Kidney capillary endothelial cell (primary cell): ENCODE results near the gene EXT2.

Source experiments
- DNase-seq: peaks from one replicate; pipeline ENCODE4 v3.0.0-alpha.2; 2018; ENCODE audit warnings: low spot score

The EXT2 gene

DNA sequence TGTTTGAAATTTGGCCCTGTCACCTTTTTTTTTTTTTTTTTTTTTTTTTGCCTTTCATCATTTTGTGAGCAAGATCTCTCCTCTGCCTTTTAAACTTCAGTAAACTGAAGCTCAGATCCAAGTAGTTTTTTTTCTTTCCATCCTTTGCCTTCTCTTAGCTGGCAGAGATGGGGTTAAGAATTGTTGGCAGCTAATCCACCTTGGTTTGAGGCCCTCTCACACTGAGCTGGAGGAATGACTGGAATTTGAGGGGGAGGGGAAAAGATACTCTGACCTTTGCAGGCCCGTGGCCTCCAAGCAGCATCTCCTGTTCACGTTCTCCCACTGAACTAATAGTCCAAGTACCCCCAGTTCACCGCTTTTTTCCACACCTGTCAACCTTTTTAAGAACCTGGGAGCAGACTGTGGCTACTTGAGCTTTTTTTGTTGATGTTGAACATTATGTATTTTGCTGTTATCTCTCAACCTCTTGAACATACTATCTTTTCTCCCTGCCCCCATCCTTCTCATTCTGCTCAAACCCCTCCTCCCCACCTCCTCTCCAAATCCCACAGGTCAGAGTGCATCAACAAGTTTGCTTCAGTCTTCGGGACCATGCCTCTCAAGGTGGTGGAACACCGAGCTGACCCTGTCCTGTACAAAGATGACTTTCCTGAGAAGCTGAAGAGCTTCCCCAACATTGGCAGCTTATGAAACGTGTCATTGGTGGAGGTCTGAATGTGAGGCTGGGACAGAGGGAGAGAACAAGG, 148.3 kb downstream of the EXT2 start:
- DNase-seq: no peak

DNA sequence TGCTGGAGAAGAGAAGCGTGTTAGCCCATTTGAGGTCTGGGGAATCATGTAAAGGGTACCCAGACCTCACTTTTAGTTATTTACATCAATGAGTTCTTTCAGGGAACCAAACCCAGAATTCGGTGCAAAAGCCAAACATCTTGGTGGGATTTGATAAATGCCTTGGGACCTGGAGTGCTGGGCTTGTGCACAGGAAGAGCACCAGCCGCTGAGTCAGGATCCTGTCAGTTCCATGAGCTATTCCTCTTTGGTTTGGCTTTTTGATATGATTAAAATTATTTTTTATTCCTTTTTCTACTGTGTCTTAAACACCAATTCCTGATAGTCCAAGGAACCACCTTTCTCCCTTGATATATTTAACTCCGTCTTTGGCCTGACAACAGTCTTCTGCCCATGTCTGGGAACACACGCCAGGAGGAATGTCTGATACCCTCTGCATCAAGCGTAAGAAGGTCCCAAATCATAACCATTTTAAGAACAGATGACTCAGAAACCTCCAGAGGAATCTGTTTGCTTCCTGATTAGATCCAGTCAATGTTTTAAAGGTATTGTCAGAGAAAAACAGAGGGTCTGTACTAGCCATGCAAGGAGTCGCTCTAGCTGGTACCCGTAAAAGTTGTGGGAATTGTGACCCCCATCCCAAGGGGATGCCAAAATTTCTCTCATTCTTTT, 149.3 kb downstream of the EXT2 start:
- peak; percentile 45 for DNase-seq

DNA sequence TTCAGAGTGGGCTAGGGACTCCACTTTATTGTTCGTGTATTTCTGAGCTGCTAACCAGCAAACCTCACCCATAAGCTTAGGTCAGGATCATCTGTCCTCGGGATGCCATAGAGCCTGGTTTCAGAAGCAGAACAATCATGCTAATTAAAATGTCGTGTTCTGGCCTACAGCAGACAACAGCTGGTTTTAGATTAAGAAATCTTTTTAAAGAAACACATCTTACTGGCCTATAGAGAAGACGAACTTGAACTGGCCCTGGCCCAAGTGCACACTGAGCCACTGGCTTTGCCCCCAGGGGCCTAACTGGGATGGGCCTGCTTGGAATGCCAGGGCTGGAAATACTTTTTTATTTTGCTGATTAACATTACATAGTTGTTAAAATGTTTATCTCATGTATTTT, 151.2 kb downstream of the EXT2 start:
- DNase-seq: no peak

DNA sequence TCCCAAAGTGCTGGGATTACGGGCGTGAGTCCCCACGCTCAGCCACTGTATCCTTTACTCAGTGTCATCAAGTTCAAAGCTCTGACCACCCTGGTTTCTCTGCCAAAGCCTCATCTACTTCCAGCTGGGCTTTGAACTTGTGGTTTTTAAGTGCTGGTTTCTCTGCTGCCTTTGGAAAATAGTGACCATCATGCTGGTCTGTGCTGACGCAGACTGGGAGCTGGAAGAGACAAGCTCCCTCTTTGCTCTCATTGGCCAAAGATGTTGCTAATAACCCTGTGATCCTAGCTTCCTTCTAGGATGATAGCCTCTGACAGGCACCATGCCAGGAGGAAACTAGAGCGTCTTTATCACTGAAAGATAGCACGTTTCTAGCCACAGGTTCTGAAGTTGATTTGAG, 152.0 kb downstream of the EXT2 start:
- no peak for DNase-seq

DNA sequence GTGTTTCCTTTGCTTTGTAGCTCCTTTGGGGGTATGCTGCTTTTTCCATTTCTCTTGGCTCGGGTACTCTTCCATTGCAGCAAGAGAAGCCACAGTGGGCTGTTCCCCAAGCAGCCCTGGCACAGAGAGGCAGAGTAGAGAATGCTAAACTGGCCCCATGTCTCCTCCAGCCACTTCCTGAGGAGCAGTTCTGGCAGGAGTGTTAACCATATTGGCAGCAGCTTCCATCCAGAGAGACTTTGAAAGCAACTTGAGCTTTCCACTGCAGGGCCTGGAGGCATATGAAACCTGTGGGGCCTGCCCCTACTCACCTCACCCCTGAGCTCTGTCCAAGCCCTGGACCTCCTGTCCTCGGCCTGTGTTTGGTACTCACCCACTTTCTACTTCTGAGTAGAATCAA, 152.6 kb downstream of the EXT2 start:
- no peak for DNase-seq

DNA sequence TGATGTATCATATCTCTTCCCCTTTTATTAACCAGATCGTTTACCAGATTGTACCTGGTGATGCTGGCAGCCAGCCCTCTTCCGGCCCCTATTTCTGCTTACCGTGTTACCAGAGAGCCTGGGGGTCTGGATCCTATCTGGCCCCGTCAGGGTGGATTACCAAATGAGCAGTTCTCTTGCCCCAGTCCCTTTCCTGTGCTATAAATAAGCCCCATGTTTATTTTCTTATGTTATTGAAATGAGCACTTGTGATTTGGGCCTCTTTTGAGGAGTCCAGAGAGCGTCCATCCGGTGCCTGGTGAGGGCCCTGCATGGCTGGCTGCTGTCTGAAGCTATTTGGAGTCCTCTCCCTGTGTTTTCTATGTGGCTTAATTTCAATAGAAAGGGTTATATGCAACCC, 154.9 kb downstream of the EXT2 start:
- DNase-seq: no peak

DNA sequence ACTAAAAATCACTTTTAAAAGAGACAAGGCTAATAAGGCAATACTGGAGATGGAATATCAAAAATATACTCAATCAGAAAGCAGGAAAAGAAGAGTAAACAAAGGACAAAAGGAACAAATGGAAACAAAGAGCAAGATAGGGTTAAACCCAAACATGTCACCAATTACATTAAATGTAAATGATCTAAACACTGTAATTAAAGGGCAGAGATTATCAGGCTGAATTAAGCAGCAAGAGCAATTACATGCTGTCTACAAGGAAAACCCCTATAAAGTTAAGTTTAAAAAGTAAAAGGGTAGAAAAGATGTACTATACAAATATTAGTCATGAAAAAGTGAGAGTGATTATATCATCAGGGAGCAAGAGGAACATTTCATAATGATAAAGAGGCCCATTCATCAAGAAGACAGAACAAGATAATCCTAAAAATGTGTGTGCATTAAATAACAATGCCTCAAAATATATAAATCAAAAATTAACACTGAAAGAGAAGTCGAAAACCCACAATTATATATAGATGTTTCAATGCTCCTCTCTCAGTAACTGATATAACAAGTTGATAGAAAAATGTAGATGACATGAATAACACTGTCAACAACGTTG, 157.6 kb downstream of the EXT2 start:
- no peak for DNase-seq

DNA sequence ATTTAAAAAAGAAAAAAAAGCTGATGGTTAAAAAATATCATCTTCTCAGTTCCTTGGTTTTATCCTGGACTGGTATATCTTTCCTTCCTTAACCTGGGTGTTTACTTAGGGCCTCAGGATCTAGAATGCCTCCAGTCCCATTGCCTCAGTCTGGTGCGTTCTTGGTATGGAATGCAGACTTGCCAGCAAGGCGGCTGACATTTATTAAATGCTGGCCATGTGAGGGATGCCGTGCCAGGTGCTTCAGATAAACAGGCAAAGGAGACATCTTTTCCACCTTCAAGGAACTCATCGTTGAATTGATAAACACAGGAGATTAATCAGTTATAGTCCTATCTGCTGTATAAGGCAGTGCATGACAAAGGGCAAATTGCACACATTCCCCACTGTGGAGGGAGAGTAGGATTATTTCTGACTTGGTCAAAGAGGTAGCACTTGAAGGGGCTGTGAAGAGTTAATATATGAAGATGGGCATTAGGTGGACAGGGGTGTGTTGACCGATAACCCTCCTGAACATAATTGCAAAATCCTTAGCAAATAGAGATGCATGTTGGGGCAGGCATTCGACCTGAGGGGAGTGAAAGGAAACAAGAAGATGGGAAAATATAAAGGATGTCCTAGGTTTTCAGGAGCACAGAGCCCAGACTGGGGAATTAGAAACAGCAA, 160.1 kb downstream of the EXT2 start:
- no peak for DNase-seq

DNA sequence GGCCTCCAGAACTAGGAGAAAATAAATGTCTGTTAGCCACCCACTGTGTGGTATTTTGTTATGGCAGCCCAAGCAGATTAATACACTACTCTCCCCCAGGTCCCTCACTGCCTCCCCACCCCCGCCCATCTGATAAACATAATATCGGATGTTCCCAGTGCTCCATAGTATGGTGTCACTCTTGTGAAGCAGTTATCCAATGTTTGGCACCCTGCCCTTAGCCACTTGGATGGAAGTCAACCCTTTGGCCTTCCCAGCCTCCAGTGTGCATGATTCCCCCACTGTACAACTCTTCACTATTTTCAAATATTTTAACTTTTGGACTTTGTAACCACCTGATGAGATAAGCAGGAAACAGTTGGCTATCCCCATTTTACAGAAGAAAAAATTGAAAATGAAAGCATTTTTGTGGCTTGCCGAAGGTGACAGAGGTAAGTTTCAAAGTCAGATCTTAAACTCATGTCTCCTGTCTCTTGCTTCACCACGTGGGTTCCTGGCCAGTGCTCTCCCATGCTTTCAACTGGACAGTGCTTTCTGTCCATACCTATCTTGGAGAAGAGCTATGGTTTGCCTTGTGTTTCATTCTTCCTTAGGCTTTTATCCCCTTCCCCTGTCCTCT, 161.3 kb downstream of the EXT2 start:
- DNase-seq: no peak

DNA sequence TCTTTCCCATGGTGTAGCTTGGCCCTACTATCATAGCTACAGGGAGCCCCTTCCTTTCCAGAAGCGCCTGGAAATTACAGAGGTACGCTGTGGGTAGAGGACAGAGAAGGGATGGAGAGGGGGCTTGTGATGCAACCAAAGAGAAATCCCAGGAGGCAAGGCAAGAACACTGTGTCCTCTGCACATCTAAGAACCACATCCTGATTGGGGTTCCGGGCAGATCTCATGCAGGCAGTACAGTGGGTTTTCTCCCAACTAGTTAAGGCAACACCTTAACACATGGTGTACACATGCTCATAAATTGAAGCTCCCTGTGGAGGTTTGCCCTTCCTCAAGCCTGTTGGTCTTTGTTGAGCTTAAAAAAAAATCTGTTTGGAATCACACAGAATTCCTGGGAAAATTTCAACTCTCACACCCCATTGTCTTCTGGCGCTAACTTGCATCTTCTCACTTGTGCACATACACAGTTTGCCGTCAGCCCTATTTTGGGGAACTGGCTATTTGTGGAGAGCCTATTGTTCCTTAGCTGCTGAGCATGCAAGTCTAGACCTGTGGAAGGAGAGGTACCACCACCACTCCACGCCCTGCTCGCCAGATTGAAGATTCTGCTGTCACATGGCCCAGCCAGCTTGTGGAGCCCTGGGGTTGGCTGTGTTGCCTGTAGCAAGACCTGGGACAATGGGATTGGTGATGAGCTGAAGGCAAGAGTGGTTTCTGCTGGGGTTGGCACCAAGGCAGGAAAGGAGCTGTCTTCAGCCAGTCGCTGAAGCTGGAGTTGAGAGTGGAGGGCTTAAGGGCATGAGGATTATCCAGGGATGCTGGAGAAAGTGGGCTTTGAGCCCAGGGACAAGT, 162.1 kb downstream of the EXT2 start:
- no peak for DNase-seq

DNA sequence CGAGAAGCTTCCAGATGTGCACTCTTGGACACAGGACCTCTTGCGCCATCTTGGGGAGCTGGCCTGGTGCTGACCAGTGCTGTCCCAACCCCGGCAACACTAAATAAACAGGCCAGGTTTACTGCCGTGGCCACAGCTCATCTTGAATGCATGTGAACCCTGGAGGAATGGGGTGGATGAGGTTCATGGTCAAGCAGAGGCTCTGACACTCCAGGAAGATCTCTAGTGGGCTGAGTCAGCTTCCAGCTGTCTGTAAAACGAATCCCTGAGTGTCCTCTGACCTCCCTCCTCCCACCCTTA, 162.7 kb downstream of the EXT2 start:
- no peak for DNase-seq

DNA sequence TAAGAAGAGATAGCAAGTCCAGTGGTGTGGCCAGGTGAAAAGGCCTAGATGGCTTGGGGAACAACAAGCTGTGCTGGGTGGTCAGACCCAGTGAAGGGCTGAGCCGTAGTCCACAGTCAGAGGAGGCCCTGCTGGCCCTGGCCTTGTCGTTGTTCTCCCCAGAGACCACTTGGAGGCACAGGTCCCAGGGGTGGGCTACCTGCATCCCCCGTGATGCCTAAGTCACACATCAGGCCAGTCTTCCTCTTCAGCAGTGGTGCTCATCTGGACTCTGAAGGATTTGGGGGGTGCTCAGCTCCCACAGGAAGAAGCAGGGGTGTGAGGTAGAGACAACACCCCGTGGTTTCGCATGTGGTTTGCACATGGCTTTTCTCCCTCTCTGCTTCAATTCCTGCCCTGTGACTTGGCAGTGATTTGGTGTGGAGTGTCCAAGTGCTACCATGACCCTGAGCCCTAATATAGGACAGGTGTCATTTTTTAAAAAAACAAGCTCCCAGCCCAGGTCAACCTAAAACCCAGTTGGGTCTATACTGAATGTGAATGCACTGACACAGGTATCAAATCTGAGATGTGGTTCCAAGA, 163.5 kb downstream of the EXT2 start:
- no peak for DNase-seq

DNA sequence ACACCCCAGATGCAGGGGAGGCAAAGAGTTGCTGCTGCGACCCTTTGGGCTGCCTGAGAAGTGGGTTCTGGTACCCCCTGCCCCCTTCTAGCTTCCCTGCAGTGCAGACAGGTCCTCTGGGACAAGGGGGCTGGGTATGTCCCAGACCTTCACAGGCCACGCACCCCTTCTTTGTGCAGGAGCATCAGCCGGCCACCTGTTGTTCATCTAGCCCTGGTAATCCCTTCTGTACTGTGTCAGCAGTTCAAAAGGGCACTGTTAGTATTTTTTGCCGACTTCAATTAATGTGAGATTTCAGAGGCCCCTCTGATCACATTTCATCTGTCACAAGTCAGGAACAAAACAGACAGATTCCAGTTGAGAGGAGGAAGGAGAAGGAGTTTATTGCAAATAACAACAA, 164.6 kb downstream of the EXT2 start:
- no peak for DNase-seq

DNA sequence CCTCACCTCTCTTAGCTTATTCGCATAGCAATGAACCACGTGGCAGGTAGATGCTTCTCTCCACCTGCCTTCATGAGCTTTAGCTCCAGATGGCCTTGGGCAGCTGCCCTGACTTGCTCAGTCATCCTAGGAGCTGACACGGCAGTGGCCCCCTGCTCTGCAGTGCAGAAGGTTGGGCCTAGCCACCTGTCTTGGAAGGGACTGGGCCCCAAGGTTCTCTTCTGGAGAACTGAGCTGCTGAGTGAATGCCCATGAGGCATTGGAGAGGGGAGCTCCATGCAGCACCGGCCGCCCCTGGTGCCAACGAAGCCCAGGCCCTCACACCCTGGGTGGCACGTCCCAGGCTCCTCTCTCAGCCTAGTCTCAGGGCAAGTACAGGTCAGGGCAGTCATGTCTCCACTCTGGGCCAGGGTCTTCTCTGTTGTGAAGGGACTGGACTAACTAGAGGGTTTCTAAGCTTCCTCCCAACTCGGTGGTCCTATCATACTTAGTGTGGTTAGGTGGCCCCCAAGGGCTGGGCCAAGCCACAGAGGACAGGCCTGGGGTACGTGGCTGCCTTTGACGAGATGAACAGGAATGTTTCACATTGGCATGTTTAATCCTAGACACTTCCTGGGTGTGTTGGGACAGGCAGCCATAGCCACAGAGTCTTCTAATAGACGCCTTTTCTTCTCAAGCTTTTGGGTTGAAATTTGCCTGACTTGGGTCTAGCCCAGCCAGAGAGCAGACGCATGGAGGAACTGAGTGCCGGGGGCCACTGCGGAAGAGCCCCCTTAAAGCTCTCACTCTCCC, 166.5 kb downstream of the EXT2 start:
- no peak for DNase-seq

DNA sequence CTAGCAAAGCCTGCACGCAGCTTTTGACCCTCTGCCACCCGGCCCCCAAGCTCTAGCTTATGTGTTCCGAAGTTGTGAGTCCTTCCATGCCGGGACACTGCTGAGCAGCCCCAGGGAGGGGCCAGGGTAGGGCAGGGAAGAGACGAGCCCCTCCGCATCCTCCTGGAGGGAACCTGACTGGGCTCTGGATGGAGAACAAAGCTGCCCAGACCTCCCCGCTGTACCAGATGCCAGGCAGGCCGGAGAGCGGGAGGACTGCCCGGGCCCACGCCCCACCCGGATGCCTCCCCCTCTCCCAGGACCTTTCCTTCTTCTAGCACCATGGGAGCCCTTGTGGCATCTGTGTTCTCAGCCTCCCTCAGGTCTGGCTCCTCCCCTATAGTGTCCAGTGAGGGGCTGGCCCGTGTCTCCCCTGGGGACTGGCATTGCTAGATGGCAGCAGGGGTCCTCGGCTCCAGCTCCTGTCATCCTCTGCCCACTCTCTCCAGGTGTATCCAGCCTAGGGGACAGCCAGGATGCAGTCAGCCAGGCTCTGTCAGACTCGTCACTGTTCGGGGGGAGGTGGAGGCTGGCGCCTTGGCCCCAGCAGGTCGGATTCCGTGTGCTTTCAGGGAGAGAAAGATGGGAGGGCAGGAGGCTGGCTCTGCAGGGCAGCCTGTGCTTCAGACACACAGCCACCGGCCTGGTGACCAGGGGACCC, 168.4 kb downstream of the EXT2 start:
- DNase-seq: no peak

DNA sequence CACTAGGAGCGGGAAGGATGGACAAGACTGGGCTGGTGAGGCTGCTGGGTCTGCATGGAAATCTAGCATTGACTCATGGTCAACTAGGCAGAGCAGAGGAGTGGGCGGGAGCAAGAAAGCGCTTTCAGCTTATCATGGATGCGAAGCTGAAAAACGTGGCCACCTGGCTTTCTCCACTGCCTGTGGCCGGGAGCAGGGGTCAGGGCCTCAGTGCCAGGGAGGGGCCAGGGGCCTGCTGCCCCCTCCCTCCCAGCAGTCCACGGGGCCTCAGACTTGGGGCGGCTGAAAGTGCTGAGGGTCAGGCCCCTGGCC, 168.9 kb downstream of the EXT2 start:
- DNase-seq: no peak

DNA sequence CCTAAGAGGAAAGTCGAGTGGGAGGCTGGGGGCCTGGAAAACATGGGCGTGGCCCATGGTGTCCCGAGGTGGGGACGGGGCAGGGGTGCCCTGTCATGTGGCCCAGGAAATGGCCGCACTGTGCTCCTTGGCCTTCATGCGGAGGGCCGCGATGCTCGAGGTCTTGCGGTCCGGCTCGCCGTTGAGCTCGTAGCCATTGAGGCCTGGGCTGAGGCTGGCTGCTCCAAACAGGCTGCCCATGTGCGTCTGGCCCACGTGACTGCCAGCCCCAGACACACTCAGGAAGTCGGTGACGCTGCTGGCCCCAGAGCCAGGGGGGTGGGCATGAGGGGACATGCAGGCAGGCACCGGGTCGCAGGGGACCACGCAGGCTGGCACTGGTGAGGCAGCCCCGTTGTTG, 169.3 kb downstream of the EXT2 start:
- no peak for DNase-seq

DNA sequence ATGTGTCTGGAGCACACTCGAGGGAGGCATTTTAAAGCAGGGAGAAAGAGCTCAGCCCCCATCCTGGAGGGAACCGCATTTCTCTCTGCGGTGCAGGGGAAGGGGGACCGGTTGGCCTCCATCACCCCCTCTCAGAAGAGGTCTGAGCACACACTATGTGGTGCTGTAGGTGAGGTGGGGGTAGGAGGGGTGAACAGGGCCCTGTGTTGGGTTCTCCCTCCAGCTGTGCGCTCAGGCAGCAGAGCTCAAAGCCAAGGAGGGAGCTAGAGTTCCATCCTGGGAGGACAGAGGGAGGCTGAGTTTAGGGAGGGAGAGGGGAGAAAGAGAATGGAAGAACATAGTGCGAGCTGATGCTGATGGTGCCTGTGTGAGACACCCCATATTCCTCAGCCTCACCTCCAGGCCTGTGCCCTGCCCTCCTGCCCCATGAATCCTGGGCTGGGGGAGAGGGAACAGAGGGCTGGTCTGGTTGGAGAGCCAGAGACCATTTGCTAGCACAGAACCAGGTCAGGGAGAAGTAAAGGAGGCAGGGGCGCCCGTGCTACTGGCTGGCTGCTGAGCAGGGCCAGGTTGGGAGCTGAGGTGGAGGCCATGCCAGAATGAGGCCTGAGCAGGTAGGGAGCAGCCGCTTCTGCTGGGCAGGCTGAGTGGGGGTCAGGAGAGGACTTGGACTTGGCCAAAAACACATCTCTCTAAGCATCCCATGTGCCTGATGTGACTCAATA, 170.7 kb downstream of the EXT2 start:
- DNase-seq: no peak

DNA sequence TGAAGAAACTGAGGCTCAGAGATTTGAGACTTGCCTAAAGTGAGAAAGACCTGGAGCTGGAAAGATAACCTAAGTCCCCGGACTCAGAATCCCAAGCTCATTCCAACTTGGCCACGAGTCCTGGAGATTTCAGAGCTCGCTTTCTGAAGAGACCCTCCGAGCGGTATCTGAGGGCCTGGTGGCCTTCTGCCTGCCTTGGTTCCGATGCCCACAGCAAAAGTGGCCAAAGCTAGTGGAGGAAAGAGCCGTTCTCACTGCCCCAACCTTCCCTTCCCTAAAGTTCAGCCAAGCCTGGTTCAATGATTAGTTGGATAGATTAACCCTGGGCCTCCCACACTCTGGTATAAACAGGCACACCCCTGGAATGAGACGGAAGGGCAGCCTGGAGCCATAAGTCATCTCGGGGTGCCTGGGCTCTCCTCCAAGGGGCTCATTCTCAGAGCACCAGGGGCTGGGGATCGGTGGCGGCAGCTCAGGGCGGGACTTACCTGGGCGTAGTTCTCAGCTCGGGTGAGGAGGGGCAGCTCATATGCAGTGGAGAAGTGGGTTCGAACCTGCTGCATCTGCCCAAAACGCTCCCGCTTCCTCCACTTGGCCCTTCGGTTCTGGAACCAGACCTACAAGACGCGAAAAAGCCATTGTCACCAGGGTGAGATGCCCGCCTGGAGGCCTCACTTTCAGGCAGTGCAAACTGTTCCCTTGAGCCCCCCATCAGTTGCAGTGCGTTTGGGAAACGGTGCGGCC, 171.7 kb downstream of the EXT2 start:
- DNase-seq: no peak
